GM19240 (cell line): ENCODE measurements around the gene TAS2R60.
"Not testable (repeated sequence)": the region's sequence is repeated elsewhere in the genome, so short reads cannot be mapped to it uniquely, and the experiment has no call there.

Experiments
- DNase-seq: peaks from one replicate; pipeline ENCODE4 v3.0.0; 2011; ENCODE audit warnings: low spot score; ENCODE audit not compliant: insufficient read length

TAS2R60 gene

DNA sequence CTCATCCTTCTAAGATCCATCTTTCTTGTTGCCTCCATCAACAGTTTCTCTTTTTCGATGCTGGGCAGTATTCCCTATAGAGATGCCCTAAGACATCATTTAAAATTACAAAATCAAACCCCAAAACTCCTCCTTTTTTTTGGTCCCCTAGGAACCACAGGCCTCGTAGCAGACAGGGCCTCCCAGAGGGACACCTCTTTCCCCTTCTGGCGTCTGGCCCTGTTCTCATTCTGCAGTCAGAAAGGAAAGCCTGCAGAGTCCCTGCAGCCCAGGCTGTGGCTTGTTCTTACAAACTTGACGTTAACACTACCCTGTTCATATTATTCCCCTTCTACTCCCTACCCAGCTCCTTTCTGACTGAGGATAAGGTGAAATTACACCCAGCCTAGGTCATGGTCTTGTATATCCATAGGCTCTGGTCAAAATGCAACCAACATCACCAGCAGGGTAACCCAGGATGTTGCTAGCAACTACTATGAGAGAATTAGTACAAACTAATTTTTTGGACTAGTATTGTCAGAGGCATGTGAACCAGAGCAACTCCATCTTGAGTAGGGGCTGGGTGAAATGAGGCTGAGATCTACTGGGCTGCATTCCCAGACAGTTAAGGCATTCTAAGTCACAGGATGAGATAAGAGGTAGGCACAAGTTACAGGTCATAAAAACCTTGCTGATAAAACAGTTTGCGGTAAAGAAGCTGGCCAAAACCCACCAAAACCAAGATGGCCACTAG lies 31.1 kb upstream of the TAS2R60 start:
- DNase-seq, result no peak

DNA sequence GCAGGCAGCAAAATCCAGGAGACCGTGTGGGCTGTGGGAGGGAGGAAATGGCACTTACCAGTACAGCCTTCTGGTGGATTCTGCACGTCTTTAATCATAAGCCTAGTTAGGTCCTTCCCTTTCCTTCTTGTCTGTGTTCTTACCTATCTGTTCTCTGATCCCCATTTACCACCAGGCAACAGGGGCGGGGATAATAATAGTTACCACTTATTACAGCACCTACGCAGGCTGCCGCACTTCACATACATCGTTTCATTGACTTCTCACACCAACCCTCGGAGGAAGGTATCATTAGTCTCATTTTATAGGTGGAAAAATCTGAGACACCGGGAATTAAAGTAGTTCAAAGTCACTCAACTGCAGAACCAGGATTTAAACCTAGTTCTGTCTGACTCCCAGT lies 30.1 kb upstream of the TAS2R60 start:
- DNase-seq, result no peak

- DNase-seq, result not testable (repeated sequence)
Observed at GRCh38 chr7:143415209-143415608, 28.0 kb upstream of the TAS2R60 start.

- DNase-seq, result no peak
Observed at GRCh38 chr7:143415742-143416397, 27.4 kb upstream of the TAS2R60 start.

DNA sequence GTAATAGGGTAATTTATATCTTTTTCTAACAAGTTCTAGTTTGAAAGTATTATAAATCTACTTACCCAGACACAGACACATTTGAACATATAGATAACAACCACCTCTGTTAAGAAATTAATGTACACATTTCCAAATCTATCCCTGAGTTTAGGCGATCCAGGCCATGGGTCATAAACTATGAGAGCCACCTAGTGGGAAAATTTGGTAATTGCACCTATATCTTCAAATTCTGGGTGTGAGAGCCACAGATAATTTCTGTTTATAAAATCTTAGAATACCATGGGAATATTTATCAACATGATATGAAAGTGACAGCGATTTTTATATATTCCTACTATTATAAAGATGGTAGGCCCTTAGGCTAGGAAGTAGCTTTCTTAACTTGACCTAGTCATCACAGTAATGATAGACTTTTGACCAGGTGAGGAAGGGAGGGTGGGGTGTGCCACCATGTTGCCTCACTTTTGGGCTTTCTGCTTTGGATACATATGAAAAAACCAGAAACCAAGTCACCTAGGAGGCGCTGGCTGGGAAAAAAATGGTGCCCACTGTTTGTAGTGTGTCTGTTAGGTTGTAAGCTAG lies 26.6 kb upstream of the TAS2R60 start:
- peak; percentile 50 for DNase-seq

- DNase-seq, result no peak
Observed at GRCh38 chr7:143417734-143418383, 25.4 kb upstream of the TAS2R60 start.

DNA sequence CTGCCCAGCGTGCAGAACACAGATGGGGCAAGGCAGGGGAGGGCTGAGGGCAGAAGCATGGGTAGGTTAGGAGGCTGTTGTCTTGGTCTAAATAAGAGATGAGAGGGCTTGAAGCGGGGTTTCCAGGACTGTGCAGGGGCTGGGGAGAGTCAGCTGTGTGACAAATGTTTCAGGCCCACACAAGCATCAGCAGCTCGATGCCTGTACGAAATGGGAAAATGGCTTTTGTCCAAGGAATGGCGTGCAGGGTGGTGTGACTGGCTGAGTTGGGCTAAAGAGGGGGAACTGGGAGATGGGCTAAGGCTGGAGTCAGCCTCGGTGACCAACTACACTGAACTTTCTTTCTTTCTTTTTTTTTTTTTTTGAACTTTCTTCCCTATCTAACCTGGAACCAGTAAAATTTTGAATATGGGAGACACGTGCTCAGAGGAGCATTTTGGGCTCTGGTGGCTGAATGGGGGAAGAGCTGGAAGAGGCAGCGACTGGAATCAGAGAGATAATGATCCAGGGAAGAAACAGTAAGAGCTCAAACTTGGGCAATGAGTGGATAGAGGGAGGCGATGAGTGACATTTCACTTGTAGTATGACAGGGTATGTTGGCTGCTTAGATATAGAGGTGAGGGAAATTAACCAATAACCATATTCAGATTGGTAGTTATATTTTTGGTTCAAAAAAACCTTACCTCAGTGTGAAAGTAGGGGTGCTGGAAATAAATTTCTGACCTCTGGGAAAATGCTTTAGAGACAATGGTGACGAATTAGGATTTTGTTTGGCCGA lies 24.4 kb upstream of the TAS2R60 start:
- DNase-seq, result no peak

DNA sequence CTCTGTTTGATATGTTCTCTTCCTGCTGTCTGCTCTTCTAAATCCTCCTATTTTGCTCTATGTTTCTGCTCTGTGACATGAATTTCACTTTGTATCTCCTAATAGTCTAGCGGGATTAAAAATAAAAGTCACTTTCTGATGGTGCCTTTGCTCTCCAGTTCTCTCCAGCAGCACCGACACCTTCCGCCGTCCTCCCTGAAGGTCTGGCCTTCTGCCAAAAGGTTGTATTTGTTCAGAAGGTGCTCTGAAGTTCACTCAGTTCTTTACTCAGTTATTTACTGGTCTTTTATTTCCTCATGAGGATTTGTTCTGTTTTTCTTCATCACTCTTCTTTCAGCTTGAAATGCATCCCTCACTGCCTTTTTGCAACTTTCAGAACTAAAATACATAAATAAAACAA lies 23.4 kb upstream of the TAS2R60 start:
- no peak for DNase-seq

GRCh38 chr7:143420624-143421023 lies 22.6 kb upstream of the TAS2R60 start:
- DNase-seq, result not testable (repeated sequence)

GRCh38 chr7:143422033-143422432 lies 21.2 kb upstream of the TAS2R60 start:
- DNase-seq, result no peak

DNA sequence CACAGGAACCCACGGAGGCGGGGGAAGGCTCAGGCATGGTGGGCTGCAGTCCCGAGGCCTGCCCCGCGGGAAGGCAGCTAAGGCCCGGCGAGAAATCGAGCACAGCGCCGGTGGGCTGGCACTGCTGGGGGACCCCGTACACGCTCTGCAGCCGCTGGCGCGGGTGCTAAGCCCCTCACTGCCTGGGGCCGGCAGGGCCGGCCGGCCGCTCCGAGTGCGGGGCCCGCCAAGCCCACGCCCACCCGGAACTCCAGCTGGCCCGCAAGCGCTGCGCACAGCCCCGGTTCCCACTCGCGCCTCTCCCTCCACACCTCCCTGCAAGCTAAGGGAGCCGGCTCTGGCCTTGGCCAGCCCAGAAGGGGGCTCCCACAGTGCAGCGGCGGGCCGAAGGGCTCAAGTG lies 18.8 kb upstream of the TAS2R60 start:
- not testable (repeated sequence) for DNase-seq

DNA sequence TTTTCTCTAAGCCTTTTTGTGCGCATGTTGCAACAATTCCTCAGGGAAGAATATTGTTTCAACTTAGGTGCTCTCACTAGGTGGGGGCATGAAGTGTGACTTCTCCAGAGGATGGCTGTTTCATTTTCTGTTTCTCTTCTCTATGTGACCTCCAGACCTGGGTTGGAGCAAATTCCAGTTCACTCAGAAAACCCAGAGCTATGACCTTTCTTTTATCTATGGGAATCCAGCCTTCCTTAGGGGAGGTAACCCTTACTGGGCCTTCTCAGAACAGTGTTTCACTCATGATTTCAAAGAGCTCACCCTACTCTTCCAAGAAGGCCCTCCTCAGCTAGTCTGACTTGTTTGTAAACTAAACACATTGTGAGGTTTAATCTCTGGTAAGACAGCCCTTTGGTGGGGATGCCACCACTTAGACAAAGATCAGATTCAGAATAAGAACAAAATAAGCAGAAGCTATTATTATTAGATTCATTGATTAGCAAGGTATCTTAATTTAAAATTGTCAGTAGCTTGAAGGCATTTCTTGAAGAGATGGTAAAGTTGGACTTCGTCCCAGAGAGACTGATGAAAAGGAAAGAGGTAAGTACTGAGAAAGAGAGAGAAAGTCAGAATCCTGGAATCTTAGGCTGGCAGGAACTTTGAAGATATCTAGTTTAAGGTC lies 16.6 kb upstream of the TAS2R60 start:
- DNase-seq, result no peak

DNA sequence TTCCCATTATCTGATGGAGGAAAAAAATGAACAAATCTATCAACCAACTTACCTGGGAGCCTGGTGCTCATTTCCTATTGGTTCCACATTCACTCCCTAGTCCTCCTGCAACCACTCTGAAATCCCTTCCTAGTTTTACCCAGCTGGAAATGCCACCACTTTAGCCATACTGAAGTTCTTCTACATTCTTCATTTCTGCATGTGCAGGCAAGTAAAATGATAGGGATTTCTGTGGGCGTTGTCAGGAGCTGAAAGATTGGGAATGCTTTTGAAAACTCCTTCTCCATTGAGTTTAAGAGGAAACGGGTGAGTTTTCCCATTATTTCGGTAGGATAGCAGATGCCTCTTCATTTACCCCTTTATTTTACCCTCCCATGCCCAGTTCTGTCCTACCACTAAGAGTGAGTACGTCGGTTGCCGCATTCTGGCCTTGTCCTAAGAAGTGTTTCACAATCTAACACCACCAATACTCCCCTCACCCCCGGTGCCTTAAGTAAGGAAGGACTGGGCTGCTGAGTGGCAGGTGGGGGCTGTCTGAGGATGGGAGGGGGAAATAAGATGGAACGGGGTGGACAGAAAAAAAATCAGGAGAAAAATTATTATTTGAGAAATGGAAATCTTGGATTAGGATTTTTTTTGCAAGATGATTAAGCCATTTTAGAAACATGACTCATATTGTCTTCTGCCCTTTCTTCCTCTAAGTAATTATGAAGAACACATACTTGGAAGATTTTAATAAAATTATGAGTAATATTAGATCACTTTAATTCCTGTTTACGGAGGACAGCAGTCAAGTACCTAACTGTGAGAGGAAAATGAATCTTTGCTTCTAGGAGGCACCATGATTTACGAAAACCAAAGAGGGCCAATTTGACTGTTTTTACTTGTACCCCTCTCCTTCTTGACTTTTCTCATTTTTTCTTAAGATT lies 13.2 kb upstream of the TAS2R60 start:
- DNase-seq, result no peak

DNA sequence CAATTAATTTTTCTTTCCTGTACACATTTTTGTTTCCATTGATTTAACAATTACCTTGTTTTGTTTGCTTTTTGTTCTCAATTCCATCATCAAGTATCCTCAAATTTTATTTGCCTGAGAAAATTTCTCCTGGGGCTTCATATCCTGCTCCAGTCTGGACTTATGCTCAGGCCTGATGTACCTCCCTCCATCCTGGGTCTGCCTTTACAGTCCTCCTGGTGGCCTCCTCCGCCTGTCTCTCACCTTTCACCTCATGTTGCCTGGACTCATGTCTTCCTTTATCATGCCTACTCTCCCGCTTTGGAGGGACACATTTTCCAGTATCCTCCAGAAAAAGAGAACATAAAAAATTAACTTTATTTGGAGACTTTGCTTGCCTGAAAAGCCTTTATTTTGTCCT lies 12.1 kb upstream of the TAS2R60 start:
- no peak for DNase-seq

- DNase-seq, result no peak
Observed at GRCh38 chr7:143433759-143434158, 9.5 kb upstream of the TAS2R60 start.

DNA sequence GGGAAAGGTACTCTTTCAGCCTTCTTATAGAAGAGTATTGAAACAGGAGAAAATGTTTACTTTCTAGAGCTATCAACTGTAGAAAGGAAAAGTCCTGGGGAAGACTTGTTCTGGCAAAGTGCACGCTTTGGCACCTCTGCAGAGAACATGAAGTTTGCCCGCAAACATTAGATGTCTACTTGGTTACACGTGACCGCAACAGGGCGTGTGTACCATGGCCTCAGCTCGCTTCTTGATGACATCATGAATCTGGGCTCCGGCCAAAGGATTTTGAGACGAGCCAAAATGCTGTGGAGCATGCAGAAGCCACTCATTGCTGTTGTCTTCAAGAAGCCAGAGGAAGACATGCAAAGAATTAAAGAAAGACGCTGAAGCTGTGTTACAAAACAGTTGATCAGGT lies 8.6 kb upstream of the TAS2R60 start:
- no peak for DNase-seq

- DNase-seq, result no peak
Observed at GRCh38 chr7:143435266-143435665, 8.0 kb upstream of the TAS2R60 start.

DNA sequence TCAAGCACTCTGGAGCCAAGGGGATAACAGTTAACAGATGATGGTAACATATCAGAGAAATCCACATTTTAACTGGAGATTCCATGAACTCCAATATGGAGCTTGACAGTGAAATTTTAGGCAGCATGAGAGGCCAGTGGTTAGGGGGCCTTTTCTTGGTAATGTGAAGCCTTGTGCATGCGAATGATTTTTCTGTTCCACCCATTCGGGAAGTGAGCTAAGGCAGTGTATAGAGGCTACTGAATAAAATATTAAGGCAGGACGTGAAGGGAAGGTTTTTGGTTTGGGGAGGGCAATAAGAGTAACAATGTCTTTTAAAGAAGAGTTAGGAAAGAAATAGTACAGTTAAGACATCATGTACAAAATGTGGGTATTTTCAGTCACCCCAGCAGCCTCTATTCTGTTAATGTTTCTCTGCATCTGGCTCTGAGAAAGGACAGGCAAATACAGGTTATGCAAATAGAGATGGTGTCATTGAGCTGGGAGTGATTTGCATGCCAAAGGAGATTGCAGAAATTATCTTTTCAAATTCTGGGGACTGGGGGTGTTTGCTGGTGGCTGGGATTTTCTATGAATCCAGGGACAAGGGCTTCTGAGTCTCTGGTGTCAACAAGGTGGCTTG lies 6.8 kb upstream of the TAS2R60 start:
- no peak for DNase-seq

GRCh38 chr7:143437578-143437977 lies 5.7 kb upstream of the TAS2R60 start:
- no peak for DNase-seq
